Activated CD8-positive, alpha-beta memory T cell treated with anti-CD3 and anti-CD28 coated beads, Interleukin-2, amount 50 U/mL, for 24 hours (primary cell): Measurements from ENCODE around the gene TRANK1.

Source experiments
- DNase-seq: peaks from one replicate; pipeline ENCODE4 v3.0.0-alpha.2; 2020; ENCODE audit errors: extremely low read depth

TRANK1 gene

DNA sequence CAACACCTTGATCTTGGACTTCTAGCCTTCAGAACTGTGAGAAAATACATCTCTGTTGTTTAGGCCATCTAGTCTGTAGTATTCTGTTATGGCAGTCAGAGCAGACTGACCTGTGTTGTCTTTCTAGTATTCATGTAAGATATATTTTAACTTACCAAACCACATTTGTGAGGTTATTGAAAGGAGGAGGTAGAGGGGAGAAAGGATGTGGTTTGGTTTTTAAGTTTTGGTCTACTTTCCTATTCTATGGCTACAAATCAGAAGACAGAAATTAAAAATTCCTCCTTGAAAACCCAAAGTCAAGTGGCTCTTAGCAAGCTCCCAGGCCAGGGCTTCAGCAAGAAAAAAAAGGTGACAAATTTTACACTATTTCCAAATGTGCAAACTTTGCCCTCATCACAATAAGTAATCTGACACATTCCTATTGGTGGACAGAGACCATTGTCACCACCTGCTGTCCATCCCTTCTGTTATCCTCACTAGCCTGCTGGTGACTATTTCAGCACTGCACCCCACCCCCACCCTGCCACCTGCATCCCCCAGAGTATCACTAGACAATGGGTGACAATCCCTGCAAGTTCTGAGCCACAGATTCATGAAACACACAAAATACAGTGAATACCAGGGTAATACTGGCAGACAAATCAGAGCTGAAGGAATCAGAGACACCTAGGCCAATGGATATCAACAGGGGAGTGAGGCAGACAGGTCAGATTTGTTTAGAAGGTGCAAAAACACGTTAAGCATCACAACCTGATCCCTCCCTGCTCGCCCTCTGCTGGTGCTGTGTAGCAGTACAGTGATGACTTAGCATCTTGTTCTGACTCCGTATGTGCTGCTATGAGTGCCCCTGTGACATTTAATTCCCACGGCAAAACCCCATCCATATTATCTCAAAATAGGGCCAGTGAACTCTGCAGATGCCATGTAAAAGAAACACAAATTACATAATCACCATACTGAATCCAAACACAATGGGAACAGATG, 101.5 kb downstream of the TRANK1 start:
- DNase-seq, result peak; percentile 15

DNA sequence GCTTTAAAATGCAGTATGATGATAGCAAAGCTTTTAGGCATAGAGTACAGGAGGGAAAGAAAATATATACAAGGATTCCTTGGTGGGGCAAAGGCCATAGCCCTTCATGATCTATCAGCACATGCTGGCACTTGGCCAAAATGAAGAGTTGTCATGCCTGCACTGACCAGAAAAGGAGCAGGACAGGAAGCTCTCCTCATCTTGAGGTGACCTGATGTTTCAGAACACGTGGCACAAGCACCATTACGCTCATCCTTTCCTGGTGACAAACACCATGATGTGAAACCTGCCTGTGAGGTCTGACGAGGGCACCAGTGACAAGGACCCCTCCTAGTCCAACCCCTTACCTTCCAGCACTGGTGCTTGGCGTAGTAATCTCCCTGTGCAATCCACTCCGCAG, 102.6 kb downstream of the TRANK1 start:
- DNase-seq, result no peak

DNA sequence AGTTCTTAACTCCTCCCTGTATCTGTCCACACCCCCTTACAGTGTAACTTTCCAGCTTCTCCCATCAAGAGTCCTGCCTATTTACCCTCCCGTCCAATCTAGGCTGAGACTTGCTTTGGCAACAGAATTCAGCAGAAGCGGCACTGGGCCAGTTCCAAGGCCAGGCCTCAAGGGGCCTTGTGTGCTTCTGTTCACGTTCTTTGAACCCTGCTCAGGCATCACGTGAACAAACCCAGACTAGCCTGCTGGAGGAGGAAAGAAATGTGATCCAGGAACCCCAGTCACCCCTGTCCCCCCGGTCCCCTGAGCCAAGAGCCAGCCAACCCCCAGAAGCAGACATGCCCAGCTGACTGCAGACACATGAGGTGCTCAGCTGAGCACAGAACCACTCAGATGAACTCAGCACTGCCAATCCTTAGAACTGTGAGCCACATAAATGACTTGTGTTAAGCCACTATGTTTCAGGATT, 104.4 kb downstream of the TRANK1 start:
- DNase-seq, result no peak

DNA sequence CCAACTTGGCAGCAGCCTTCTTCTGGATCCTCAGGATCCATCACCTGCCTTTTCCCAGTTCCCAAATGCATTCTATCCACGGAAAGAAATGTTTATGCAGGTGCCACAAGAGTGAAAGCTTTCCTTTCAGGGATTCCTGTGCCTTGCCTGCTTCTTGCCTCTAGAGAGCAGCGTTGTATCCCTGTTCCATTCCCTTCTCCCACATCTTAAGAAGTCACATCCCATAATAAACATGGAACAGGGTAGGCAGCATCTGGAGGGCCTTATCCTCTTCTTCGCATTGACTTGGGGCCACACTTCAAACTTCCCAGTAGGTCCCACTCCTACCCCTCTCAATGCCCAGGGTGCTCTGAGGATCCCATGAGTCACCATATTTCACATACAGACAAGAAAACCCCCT, 107.8 kb downstream of the TRANK1 start:
- no peak for DNase-seq

DNA sequence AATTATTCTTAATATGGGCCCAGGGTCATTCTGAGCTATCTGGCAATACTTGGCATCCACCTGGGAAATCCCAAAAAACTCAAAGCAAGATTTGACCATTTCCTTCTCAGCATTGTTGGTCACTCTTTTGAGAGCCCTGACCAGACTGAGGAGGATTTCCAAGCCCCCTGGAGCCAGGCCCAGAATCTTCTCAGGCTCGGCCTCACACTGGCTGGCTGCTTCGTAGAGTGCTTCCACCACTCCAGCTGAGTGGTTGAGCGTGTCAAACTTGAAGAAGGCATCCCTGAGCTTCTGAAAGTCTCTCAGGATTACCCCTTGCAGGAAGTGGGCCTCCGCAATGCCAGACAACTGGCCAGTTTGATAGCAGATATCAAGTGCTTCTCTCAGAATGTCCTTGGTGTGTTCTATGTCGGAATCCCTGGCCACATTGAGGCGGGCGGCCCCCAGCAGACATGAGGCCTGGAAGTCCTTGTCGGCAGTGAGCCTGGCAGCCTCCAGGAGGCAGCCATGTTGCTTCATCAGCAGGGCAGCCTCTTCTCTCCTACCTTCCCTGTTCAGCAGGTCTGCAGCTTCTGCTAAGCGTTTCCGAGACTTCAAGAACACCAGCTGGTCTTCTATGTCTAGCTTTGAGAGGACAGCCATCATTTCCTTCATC, 111.6 kb downstream of the TRANK1 start:
- DNase-seq, result no peak

DNA sequence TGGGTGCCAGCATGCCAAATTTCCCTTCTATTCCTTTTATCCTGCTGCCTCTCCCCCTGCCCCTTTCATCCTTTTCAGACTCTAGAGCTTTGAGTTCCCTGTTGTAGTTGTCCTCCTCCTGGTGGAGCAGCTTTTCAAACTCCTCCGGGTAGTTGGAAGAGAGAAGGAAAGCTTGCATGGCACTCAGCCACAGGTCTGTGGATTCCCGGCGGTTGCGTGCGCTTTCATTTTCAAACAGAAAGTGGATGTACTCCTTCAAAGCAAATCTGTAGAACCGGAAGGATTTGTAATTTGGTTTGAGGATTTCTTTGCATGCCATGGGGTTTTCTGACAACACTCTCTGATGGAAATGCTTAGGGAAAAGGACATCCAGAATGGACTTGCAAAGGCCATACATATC, 112.4 kb downstream of the TRANK1 start:
- no peak for DNase-seq

DNA sequence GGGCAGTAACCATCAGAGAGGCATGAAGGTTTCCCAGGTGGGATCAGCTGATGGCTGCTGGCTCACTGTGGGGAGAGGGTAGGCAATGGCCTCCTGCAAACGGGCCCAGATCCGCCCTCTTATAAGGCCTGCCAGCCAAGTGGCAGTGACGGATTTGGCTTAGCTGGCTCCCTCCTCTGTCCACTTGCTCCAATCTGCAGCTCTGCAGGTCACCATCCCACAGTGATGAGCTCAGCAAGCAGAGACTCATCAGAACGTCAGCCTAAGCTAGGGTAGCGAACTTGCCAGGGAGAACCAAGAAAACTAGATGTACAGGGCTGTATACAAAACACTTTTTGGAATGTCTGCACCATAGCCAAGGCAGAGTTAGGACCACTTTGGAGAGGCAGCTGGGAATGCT, 117.7 kb downstream of the TRANK1 start:
- DNase-seq, result no peak

DNA sequence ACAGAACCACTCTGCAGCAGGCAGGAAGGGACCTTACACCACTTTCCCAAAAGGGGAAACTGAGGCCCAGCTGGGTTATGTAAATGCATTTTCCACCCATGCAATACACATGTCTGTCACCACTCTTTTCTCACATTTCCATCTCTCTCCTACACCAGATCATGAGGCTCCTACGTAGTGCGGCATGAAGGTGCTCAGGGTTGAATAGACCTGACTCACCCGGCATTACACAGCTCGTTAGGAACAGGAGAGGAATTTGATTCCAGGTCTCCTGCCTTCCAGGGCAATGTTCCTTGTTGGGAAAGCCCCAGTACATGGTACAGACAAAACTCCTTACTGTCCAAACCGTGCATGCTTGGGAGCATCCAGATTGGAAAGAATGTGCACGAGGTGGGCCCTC, 118.6 kb downstream of the TRANK1 start:
- DNase-seq, result no peak

DNA sequence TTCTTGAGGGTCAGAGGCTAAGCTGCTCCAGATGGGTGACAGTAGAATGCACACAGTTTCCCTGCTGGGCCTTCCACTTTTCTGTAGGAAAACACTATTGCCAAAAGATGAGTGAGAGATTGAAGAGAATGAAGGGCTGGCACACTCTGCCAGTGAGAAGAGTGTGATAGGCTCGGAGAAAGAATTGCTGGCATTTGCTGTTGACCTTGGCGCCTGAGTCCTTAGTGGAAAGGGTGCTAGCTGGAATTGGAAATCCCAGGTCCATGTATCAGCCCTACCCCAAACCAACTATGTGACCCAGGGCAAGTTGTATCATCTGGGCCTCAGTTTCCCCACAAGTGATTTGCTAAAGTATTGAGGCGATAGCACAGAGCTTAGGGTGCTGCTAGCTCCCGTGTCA, 120.4 kb downstream of the TRANK1 start:
- no peak for DNase-seq

DNA sequence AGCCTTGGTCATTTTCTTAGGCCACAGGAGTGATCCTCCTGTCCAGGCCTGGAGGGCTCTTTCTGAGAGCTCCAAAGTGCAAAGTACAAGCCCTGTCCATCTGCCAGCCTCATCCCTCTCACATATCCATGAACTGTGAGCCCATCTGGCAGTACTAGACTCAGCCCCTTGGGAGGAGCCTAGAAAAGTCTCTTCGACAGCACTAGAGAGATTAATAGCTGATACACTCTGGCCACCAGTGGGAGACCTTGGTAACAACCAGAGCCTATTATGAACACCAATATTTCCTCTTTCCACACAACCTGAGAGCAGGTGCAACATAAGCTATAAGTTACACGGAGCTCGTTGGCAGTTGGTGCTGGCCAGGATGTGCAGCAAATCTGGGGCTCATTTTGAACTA, 121.0 kb downstream of the TRANK1 start:
- DNase-seq, result no peak

DNA sequence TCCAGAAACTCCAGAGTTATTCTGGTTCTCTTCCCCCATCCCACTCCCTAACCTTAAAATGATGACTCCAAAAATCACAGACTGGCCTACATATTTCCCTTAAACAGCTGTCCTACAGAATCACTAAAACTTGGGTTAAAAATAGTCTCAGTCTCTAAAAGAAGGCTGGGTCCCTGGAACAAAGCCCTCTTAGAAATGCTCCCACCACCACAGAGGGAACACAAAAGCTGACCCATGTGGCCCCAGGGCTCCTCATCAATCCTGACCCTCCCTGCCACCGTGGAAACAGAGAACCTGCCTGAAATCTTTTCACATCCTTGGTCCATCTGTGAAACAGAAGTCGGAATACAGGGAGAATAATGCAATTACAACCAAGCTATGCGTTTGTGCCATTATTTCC, 124.8 kb downstream of the TRANK1 start:
- DNase-seq, result no peak

DNA sequence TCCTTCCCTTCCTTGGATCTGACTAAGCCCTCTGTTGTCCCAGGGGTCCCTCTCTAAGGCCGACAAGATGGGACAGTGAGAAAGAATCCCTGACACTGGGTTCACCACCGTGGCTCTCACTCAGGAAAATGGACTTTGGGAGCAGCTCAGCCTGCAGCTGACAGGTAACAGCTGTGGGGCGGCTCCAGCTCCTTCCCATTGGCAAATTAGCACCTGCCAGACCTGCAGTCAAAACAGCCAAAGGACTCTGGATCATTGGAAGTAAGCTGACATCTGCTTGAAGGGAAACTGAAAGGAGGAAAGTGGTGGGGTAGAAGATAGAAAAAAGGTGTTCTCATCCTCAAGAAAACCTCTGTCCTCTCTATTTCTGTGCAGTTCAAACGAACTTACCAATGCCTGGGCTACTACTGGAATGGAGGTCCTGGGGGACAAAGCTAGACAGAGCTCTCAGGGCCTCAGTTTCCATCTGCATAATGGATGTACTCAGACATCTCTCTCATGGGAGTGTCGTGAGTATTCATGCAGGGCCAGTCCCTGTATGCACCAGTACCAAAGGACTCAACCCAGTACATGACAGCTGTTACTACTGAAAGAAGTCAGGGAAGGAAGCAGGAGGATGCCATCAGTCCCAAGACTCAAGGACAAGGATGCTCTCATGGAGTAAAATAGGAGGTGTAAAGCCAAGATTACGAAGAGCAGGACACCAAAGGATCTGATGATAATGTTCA, 126.9 kb downstream of the TRANK1 start:
- DNase-seq, result no peak

DNA sequence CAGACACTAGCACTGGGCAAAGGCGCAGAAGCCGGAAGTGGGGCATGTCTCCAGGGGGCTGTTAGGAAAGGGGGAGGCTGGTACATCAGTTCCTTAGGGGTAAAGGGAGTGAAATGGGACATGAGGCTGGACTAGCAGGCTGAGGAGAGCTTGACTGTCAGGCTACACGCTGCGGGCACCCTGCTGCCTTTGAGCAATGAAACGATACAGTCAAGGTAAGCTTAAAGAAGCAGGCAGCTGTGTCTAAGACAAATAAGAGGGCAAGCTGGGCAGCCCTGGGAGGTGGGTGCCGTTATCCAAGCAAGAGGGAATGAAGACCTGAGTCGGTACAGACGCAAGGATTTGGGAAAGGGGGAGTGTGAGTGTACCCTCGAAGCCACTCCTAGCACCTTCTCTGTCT, 129.5 kb downstream of the TRANK1 start:
- DNase-seq, result no peak

DNA sequence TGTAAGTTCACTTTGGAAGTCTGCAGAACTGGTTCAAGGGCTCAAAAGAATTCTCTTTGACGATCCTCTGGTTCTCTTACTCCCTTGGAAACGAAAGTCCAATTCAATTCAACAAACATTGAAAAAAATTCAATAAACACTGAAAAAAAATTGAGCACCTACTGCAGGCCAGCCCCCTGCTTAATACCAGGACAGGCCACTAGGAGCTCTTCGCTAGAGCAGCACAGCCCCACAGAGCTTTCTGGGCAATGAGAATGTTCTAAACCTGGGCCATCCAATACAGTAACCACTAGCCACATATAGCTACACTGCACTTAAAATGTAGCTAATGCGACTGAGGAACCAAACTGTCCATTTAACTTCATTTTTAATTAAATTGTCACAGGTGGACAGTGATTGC, 130.1 kb downstream of the TRANK1 start:
- no peak for DNase-seq

DNA sequence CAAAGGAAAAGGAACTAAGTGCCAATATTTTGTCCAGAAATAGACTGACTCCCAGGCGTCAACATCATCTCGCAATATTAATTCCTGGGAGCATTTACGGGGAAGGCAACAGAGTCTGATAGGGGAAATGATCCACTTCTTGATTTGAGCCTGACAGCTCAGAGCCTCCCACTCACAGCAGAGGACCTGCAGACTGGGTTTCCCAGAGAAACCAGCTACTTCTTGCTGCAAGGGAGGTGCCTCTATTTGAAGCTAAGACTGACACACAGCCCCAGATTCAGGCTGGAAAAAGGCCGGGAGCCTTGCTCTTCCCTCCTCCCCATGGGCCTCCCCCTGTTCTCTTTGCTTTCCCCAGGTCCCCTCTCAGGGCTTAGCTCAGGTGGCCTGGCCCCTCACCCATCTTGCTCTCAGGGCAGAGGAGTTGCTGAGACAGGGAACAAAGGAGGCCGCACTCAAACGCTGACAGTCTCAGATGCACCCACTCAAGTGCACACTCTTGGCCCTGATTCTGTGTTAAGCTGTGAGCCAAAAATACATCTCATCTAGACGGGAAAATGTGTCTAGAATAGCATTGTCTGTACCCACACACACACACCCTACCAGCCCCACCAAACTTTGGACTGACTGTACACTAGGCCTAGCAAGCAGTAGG, 130.7 kb downstream of the TRANK1 start:
- no peak for DNase-seq

DNA sequence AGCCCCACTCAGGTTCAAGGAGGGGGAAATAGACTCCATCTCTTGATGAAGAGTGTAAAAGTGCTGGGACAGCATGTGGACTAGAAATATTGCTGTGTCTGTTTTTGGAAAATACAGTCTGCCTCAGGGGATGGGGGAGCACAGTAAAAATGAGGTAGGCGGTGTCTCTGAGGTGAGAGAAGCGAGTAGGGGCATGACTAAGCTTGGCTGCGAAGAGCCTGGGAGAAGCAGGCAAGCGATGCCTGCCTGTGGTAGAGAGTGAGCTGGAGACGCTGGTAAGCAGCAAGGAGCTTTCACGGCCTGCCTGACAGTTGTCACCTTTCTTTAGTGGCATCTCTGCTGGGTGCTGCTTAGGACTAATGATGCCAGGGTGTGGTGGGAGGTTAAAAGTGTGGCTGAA, 131.5 kb downstream of the TRANK1 start:
- no peak for DNase-seq

DNA sequence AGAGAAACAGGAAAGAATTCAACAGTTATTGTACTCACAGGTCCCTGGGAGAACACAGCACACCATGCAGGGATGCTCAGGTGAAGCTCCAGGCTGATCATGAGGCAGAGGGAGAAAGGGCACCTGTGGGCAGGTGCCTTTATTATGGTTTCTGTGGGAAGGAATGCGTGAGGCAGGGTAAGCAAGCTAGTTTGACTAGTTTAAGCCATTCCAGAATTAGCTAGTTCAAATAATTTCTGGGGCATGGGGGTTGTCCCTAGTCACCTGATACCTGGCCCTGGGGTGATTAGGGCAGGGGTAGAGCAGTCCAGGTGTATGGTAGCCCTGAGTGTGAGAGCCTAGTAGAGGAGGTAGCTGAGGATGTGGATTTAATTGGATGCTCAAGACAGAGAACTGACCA, 132.6 kb downstream of the TRANK1 start:
- DNase-seq, result no peak

DNA sequence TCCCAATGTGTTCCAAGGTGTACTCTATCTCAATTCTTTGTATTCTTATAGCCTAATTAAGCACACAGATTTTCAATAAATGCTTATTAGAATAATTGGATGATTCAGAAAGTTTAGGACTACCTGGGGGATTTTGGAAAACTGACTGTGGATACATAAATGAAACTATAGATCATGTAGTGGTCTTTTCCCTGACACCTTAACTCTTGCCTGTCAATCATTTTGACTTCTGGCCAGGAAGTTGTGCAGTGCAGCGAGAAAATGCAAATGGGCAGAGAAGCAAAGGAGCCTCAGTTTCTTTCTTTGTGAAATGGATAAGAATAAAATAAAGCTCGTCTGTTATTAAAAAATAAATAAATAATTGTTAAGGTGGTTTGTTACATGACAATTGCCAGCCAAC, 133.1 kb downstream of the TRANK1 start:
- no peak for DNase-seq

DNA sequence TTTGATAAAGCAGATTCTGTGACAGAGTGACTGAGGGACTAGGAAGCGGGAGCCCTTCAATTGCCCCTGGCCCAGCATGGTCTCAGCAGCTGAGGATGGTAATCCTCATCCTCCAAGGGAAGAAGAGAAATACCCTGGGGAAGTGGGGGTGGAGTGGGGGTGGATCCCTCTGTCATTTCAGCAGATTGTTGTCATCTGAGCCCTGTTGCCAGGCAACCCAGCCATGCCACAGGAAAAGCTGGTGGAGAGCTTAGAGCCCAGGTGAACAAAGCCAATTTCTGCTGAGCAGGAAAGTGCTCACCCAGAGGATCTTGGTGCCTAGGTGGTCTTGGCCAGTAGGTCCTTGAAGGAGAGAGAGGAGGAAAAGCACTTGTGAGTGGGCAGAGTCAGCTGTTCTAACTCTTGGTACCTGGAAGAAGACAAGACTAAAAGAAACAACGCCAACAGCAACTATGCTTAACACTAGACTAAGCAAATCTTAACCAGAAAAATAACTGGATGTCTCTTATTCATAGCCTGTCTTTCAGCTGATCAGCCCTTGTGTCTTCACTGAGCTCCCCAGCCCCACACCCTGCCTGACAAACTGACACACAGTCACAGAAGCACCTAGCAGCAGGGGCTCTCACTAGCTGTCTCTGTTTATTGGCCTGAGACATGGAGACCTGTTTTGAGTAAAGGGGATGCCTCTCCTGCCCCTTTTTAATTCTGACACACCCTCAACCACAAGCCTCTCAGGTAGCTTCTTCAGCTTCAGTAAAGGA, 140.4 kb downstream of the TRANK1 start:
- DNase-seq, result no peak

DNA sequence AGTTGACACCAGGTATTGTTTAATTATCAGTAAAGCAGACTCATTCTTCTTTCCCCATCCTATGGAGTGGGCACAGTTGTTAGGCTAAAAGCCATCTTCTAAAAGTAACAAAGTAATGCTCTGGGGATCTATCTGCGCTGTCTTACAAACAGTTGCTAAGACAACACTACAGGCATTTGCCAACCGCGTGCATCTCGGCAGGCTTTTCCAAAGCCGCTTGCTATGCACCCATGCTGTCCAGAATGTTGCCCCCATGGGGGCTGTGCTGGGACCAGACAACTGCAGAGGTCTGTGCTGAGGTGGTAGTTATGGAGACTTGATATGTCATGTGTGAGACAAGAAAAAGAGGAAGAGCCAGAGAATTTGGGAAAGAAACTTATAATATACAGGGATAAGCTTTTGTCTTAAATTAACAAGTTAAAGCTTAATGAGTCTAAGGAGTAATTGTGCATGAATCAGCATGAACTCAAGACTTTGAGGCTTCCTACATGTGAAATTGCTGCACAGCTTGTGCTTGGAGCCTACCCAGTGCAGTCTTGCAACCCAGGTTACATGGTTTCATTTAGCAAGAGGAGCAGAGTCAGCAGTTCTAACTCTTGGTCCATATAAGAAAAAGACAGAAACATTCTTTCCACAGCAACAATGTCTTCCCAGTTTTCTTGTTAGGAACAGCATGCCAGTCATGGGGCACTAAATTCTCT, 141.6 kb downstream of the TRANK1 start:
- DNase-seq, result no peak
